ENCODE results near the gene OR6B3. TPM values are rescaled to one million over a fixed set of nuclear protein-coding genes. Genes with fewer than 3 reads are reported as not detected.

Gene OR6B3
- total RNA-seq, 4 donors from 2014 or later, result not detected

GRCh38 chr2:240037358-240037757, 16.0 kb downstream of the OR6B3 start:
- Histone ChIP-seq H3K27me3 (peaks cover 30% of the 10 kb centered on the region), H3K9me3 (no peaks in the 10 kb centered on the region), H3K27ac (no peak overlapping the region), H3K4me1 (no peaks in the 10 kb centered on the region), H3K36me3 (no peaks in the 10 kb centered on the region), H3K4me3 (no peak overlapping the region)
- no peak for DNase-seq (ENCODE audit: low spot score in 2 of 2)
- no peak for TF ChIP-seq POLR2AphosphoS5 (IDR thresholded peaks at IDR 0.05)
- no peak for TF ChIP-seq EP300 (IDR thresholded peaks at IDR 0.05)
- no peak for TF ChIP-seq POLR2A (IDR thresholded peaks at IDR 0.05)
- no peak for TF ChIP-seq CTCF (IDR thresholded peaks at IDR 0.05)

GRCh38 chr2:240033330-240033678, 20.0 kb downstream of the OR6B3 start:
- no peak overlapping the region for H3K27ac ChIP-seq
- DNase-seq (ENCODE audit: low spot score in 2 of 2), result no peak
- H3K36me3 ChIP-seq, result no peaks in the 10 kb centered on the region
- H3K4me1 ChIP-seq, result no peaks in the 10 kb centered on the region
- H3K27me3 ChIP-seq, result peaks cover 28% of the 10 kb centered on the region
- TF ChIP-seq CTCF (IDR thresholded peaks at IDR 0.05), result no peak
- TF ChIP-seq EP300 (IDR thresholded peaks at IDR 0.05), result no peak
- TF ChIP-seq POLR2A (IDR thresholded peaks at IDR 0.05), result no peak
- TF ChIP-seq POLR2AphosphoS5 (IDR thresholded peaks at IDR 0.05), result no peak
- 40% methylated on average over 5 of the region's 5 CpGs for WGBS
- H3K9me3 ChIP-seq, result no peaks in the 10 kb centered on the region
- H3K4me3 ChIP-seq, result no peak overlapping the region

- Histone ChIP-seq H3K9me3 (no peaks in the 10 kb centered on the region), H3K27me3 (peaks cover 28% of the 10 kb centered on the region), H3K4me1 (no peaks in the 10 kb centered on the region), H3K27ac (no peak overlapping the region), H3K4me3 (no peak overlapping the region), H3K36me3 (no peaks in the 10 kb centered on the region)
- DNase-seq (ENCODE audit: low spot score in 2 of 2), result no peak
- TF ChIP-seq POLR2AphosphoS5 (IDR thresholded peaks at IDR 0.05) (no peak), POLR2A (IDR thresholded peaks at IDR 0.05) (no peak), EP300 (IDR thresholded peaks at IDR 0.05) (no peak), CTCF (IDR thresholded peaks at IDR 0.05) (no peak)
- 71% methylated on average over 11 of the region's 14 CpGs for WGBS
Observed at GRCh38 chr2:240032406-240033329, 20.7 kb downstream of the OR6B3 start.

GRCh38 chr2:240030379-240031094, 22.8 kb downstream of the OR6B3 start, which contains the start of gene OR6B2:
OR6B2 (minus strand) TSS chr2:240030429; CDS start chr2:240030429, 0 bp downstream.
- TF ChIP-seq CTCF (IDR thresholded peaks at IDR 0.05), result no peak
- no peak for TF ChIP-seq POLR2A (IDR thresholded peaks at IDR 0.05)
- no peak for TF ChIP-seq POLR2AphosphoS5 (IDR thresholded peaks at IDR 0.05)
- no peak for TF ChIP-seq EP300 (IDR thresholded peaks at IDR 0.05)
- Histone ChIP-seq H3K36me3 (no peaks in the 10 kb centered on the region), H3K27ac (no peak within 1 kb of the TSS), H3K4me1 (no peaks in the 10 kb centered on the region), H3K27me3 (peaks cover 25% of the 10 kb centered on the region), H3K4me3 (no peak within 1 kb of the TSS), H3K9me3 (no peaks in the 10 kb centered on the region)
- WGBS, result 71% methylated on average over 6 of the region's 6 CpGs
- DNase-seq (ENCODE audit: low spot score in 2 of 2), result no peak

- Histone ChIP-seq H3K36me3 (peaks cover 14% of the 10 kb centered on the region), H3K27me3 (no peaks in the 10 kb centered on the region), H3K9me3 (no peaks in the 10 kb centered on the region), H3K4me3 (peak overlapping the region; percentile 96), H3K4me1 (peaks cover 21% of the 10 kb centered on the region), H3K27ac (peak overlapping the region; percentile 87)
- DNase-seq (ENCODE audit: low spot score in 2 of 2), result no peak
- under 1% methylated on average over 8 of the region's 22 CpGs for WGBS
- TF ChIP-seq POLR2AphosphoS5 (IDR thresholded peaks at IDR 0.05), result no peak
- TF ChIP-seq POLR2A (IDR thresholded peaks at IDR 0.05), result no peak
- TF ChIP-seq CTCF (IDR thresholded peaks at IDR 0.05), result no peak
- TF ChIP-seq EP300 (IDR thresholded peaks at IDR 0.05), result no peak
Observed at GRCh38 chr2:240024766-240025165, 28.6 kb downstream of the OR6B3 start.
